CD4-positive, alpha-beta T cell (primary cell): Measurements from ENCODE around the gene CADPS. TPM values are rescaled to one million over a fixed set of nuclear protein-coding genes. Genes with fewer than 3 reads are reported as not detected.

Source experiments
- ATAC-seq: fragments of 200-7000 bp; cut with Tn5 transposase; one replicate; pipeline ENCODE4 v1.10.0; 2022; ENCODE audit warnings: mild to moderate bottlenecking; ENCODE audit not compliant: poor library complexity
- CTCF ChIA-PET: fragments of 350-600 bp; sonication (Branson Sonifier 250); formaldehyde crosslinking; loops from one replicate; lab custom pipeline; 2021; ENCODE audit warnings: antibody characterized with exemption, inconsistent platforms; lab: Charles Lee
- POLR2A ChIA-PET: fragments of 350-600 bp; sonication (Branson Sonifier 250); formaldehyde crosslinking; loops from one replicate; lab custom pipeline; 2021; ENCODE audit warnings: antibody characterized with exemption, inconsistent platforms; lab: Charles Lee
- DNase-seq, 14 experiments: peaks; one replicate each; pipeline ENCODE4 v3.0.0-alpha.2; 2013 to 2020; ENCODE audit warnings: mixed read lengths in 2 of 14
- H3K27ac ChIP-seq, 2 donors: one replicate each; pipeline versions ENCODE4 v1.5.1 to v1.7.0; 2013; ENCODE audit warnings: low read length in 2 of 2, low read depth in 1 of 2, mild to moderate bottlenecking in 1 of 2
- H3K27me3 ChIP-seq, 2 experiments: 1 replicate in 1 of 2; 2 replicates in 1 of 2; pipeline versions ENCODE4 v1.6.1 to v1.7.0; 2013; ENCODE audit warnings: low read length in 2 of 2, control low read depth in 1 of 2, mild to moderate bottlenecking in 1 of 2, moderate library complexity in 1 of 2; ENCODE audit not compliant: insufficient read depth in 2 of 2, control insufficient read depth in 1 of 2
- H3K36me3 ChIP-seq: one replicate; pipeline ENCODE4 v1.6.1; 2013; ENCODE audit warnings: low read length, control low read depth; ENCODE audit not compliant: insufficient read depth
- H3K4me1 ChIP-seq: one replicate; pipeline ENCODE4 v1.6.1; 2013; ENCODE audit warnings: low read length, control low read depth; ENCODE audit not compliant: insufficient read depth
- H3K4me3 ChIP-seq: one replicate; pipeline ENCODE4 v1.5.1; 2013; ENCODE audit warnings: mild to moderate bottlenecking, low read length, moderate library complexity
- H3K9me3 ChIP-seq, 2 experiments: 1 replicate in 1 of 2; 2 replicates in 1 of 2; pipeline versions ENCODE4 v1.6.1 to v1.7.0; 2013; ENCODE audit warnings: low read length in 2 of 2, mild to moderate bottlenecking in 2 of 2, control low read depth in 1 of 2, moderate library complexity in 1 of 2; ENCODE audit not compliant: control insufficient read depth in 1 of 2, insufficient read depth in 1 of 2
- H3K27ac Mint-ChIP-seq: one replicate; pipeline ENCODE4 v1.8.0; 2020; ENCODE audit warnings: mixed read lengths
- H3K27me3 Mint-ChIP-seq: one replicate; pipeline ENCODE4 v1.8.0; 2021; ENCODE audit warnings: mixed read lengths
- H3K36me3 Mint-ChIP-seq: one replicate; pipeline ENCODE4 v1.8.0; 2021; ENCODE audit warnings: low read depth, mixed read lengths
- H3K4me1 Mint-ChIP-seq: one replicate; pipeline ENCODE4 v1.8.0; 2021; ENCODE audit warnings: low read depth, mixed read lengths
- H3K4me3 Mint-ChIP-seq: one replicate; pipeline ENCODE4 v1.8.0; 2020; ENCODE audit warnings: mild to moderate bottlenecking, mixed read lengths
- H3K9me3 Mint-ChIP-seq: one replicate; pipeline ENCODE4 v1.8.0; 2020; ENCODE audit warnings: mixed read lengths
- intact Hi-C, 2 experiments: fragments of 100-400 bp; cut with DNase I in 1 of 2; cut with micrococcal nuclease in 1 of 2; formaldehyde crosslinking; loops; one replicate each; pipeline versions ENCODE4 v1.15.1 to v1.9.0; 2023 to 2025; cut with DNase I, micrococcal nuclease
- total RNA-seq, 174 experiments: library from RNA in 2 of 174; stranded (reverse) in 2 of 174; gene quantifications; one replicate each; pipeline ENCODE4 v1.2.3 and lab custom pipeline; 2021 to 2026
- TF ChIP-seq, protein P1 (sequence below): fragments of 200-600 bp; IDR thresholded peaks from one replicate; pipeline ENCODE4 v1.8.0; 2022; ENCODE audit warnings: antibody characterized with exemption, mild to moderate bottlenecking

The CADPS gene
- total RNA-seq, 2 experiments from 2014 or later, result not detected

DNA sequence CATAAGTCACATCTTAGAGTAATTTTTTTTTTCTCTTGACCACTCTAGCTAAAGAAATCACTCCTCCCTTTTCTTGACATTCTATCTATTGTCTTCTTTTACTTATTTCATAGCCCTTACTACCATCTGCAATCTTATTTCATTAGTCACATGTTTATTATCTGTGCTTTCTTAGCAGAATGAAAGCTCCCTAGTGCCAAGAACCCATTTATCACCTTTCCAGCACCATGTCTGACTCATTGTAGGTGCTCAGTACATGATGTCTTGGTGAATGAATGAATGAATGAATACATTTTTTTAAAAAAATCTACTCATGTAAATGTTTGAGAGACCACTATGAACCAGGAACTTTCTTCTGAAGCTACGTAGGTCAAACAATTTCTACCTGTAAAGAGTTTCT is 157.2 kb downstream of the CADPS start:
- Mint-ChIP-seq H3K4me3 (no peak overlapping the region), H3K9me3 (peaks cover 3% of the 10 kb centered on the region), H3K4me1 (no peaks in the 10 kb centered on the region), H3K27me3 (no peaks in the 10 kb centered on the region), H3K36me3 (no peaks in the 10 kb centered on the region), H3K27ac (no peak overlapping the region)
- ChIA-PET CTCF (no interaction called here), POLR2A (no interaction called here)
- DNase-seq (no peak), ATAC-seq (no peak)
- no peak overlapping the region for H3K4me3 ChIP-seq
- intact Hi-C loops, result no loop called here
- no peaks in the 10 kb centered on the region for H3K36me3 ChIP-seq
- TF ChIP-seq, protein P1, sequence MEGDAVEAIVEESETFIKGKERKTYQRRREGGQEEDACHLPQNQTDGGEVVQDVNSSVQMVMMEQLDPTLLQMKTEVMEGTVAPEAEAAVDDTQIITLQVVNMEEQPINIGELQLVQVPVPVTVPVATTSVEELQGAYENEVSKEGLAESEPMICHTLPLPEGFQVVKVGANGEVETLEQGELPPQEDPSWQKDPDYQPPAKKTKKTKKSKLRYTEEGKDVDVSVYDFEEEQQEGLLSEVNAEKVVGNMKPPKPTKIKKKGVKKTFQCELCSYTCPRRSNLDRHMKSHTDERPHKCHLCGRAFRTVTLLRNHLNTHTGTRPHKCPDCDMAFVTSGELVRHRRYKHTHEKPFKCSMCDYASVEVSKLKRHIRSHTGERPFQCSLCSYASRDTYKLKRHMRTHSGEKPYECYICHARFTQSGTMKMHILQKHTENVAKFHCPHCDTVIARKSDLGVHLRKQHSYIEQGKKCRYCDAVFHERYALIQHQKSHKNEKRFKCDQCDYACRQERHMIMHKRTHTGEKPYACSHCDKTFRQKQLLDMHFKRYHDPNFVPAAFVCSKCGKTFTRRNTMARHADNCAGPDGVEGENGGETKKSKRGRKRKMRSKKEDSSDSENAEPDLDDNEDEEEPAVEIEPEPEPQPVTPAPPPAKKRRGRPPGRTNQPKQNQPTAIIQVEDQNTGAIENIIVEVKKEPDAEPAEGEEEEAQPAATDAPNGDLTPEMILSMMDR, result no peak
- no peak overlapping the region for H3K27ac ChIP-seq
- no peaks in the 10 kb centered on the region for H3K27me3 ChIP-seq
- no peaks in the 10 kb centered on the region for H3K9me3 ChIP-seq
- no peaks in the 10 kb centered on the region for H3K4me1 ChIP-seq

DNA sequence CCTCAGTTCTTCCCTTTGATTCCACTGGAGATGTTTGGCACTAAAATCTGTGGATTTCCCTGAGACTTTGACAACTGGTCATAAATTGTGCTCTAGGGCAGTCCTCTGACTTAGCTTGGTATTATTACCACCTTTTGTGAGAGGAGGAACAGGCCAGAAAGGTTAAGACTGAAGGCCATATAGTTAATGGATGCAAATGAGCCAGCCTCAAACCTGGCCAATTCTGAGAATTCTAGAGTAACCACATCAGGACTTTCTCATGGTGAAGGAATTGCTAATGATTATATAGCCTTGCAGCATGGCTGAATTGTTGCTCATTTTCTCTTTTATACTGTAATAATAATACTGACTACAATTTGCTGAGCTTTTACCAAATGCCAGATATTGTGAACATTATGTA is 162.5 kb downstream of the CADPS start:
- no peaks in the 10 kb centered on the region for H3K27me3 Mint-ChIP-seq
- no peak for DNase-seq
- H3K27ac Mint-ChIP-seq, result no peak overlapping the region
- ChIA-PET CTCF (no interaction called here), POLR2A (no interaction called here)
- H3K9me3 Mint-ChIP-seq, result peaks cover 3% of the 10 kb centered on the region
- H3K4me3 Mint-ChIP-seq, result no peak overlapping the region
- no peaks in the 10 kb centered on the region for H3K36me3 ChIP-seq
- no peak for ATAC-seq
- no peaks in the 10 kb centered on the region for H3K9me3 ChIP-seq
- no peaks in the 10 kb centered on the region for H3K36me3 Mint-ChIP-seq
- H3K27ac ChIP-seq, result no peak overlapping the region
- TF ChIP-seq, protein P1, result no peak
- H3K4me1 Mint-ChIP-seq, result no peaks in the 10 kb centered on the region
- H3K4me3 ChIP-seq, result no peak overlapping the region
- no peaks in the 10 kb centered on the region for H3K4me1 ChIP-seq
- intact Hi-C loops, result no loop called here
- H3K27me3 ChIP-seq, result no peaks in the 10 kb centered on the region

DNA sequence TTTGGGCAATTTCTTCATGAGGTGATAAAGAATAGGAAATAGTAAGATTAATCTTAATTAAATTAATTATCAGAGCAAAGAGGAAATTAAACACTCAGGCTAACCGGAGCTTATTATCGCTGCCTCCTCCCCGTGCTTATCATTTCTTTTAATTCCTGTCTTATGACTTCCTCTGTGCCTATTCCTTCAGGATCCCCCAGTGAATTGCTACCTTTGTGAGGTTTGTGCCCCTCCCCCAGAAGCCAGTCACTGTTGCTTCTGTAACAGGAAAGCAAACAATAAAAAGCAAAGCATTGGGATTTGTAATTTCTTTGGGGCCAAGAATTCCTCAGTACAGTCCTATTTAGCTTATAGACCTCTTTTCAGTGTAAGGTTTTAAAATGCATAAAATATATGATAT is 164.5 kb downstream of the CADPS start:
- TF ChIP-seq, protein P1, result no peak
- no peak for ATAC-seq
- intact Hi-C loops, result loop anchor here (1.0 kb wide), 2 partner anchors 33 to 34 kb away; no protein-coding TSS in a partner anchor
- Mint-ChIP-seq H3K4me1 (no peaks in the 10 kb centered on the region), H3K9me3 (no peaks in the 10 kb centered on the region), H3K27ac (no peak overlapping the region), H3K27me3 (no peaks in the 10 kb centered on the region), H3K4me3 (no peak overlapping the region), H3K36me3 (no peaks in the 10 kb centered on the region)
- Histone ChIP-seq H3K27ac (no peak overlapping the region), H3K36me3 (no peaks in the 10 kb centered on the region), H3K4me1 (no peaks in the 10 kb centered on the region), H3K27me3 (no peaks in the 10 kb centered on the region), H3K9me3 (no peaks in the 10 kb centered on the region), H3K4me3 (no peak overlapping the region)
- ChIA-PET CTCF (no interaction called here), POLR2A (no interaction called here)
- DNase-seq, result no peak
